Fibroblast of lung (primary cell): ENCODE results near the gene PTGES3.

ENCODE experiments used
- EZH2 ChIP-seq: IDR thresholded peaks from 2 replicates; pipeline ENCODE4 v1.5.1; 2012; ENCODE audit warnings: low read length, control low read depth, mild to moderate bottlenecking; ENCODE audit errors: missing control alignments
- TF ChIP-seq, protein P1 (sequence below), 2 donors: IDR thresholded peaks in 1 of 2; conservative IDR thresholded peaks in 1 of 2; 1 replicate in 1 of 2; 2 replicates in 1 of 2; pipeline ENCODE4 v1.5.1; 2011 to 2012; ENCODE audit warnings: low read length in 2 of 2, control low read depth in 1 of 2, inconsistent platforms in 1 of 2, low read depth in 1 of 2, mild to moderate bottlenecking in 1 of 2

DNA sequence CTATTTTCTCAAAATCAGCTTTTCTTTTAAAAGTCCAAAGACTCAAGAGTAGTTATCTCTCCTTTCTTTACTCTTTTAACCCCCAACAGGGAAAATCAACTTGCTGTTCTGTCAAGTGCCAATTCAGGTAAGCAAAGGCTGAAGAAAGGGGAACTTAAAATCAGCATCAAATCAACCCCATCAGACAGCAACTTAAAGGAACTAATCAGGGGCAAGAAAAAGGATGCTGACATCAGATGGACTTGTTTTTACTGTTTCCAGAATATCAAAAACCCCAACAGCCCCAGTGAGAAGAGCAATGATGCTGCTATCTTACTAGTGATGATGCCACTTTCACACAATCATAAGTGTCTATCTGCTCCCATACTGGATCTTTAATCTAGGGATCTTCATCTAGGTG lies 61.4 kb downstream of the PTGES3 start:
- TF ChIP-seq, protein P1, sequence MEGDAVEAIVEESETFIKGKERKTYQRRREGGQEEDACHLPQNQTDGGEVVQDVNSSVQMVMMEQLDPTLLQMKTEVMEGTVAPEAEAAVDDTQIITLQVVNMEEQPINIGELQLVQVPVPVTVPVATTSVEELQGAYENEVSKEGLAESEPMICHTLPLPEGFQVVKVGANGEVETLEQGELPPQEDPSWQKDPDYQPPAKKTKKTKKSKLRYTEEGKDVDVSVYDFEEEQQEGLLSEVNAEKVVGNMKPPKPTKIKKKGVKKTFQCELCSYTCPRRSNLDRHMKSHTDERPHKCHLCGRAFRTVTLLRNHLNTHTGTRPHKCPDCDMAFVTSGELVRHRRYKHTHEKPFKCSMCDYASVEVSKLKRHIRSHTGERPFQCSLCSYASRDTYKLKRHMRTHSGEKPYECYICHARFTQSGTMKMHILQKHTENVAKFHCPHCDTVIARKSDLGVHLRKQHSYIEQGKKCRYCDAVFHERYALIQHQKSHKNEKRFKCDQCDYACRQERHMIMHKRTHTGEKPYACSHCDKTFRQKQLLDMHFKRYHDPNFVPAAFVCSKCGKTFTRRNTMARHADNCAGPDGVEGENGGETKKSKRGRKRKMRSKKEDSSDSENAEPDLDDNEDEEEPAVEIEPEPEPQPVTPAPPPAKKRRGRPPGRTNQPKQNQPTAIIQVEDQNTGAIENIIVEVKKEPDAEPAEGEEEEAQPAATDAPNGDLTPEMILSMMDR (conservative IDR thresholded peaks at IDR 0.05 in 1 of 2, IDR thresholded peaks at IDR 0.05 in 1 of 2; ENCODE audit: low read depth in 1 of 2, low read length in 2 of 2), result no peak
- no peak for TF ChIP-seq EZH2
